ENCODE data around the gene ERMAP. TPM values are rescaled to one million over a fixed set of nuclear protein-coding genes. Genes with fewer than 3 reads are reported as not detected.

The ERMAP gene
- total and polyA plus RNA-seq, 10 of the 15 experiments (the other 5 are each of a cell fraction or from before 2014, with no cell fraction given): 1.4 to 6.8 (median 4.1) TPM

DNA sequence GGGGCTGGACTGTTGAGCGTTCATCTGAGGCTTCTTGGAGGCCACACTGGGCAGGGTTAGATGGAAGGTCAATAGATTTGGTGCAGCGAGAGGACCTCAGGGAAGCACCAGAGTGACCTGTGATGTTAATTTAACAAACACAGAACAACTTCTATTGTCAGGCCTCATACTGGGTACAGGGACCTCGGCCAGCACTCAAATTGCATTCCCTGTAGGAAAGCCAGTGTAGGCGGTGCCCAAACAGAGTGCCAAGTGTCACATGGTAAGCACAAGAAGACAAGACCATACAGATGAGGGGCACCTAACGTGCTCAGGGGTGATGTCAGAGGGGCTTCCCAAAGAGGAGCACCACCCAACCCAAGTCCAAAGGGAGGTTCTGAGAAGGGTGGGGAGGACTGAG, 30.8 kb upstream of the ERMAP start:
- peaks cover 0 to 4% of the 10 kb centered on the region in 2 experiments; a peak in 1 of 4 replicates for H3K36me3 ChIP-seq (ENCODE audit: control insufficient read depth in 2 of 2, insufficient read depth in 2 of 2, low read length in 1 of 2)
- H3K79me2 ChIP-seq (ENCODE audit: control insufficient read depth, insufficient read depth, low read length): no peaks in the 10 kb centered on the region
- H3K9me3 ChIP-seq (replicated peaks; ENCODE audit: control insufficient read depth, insufficient read depth, low read length): no peaks in the 10 kb centered on the region
- H3K9ac ChIP-seq (ENCODE audit: control insufficient read depth, insufficient read depth, low read length): no peak overlapping the region
- CTCF ChIA-PET: no interaction called here
- no TSS peak for BruUV-seq (replicated peaks)
- WGBS (ENCODE audit: insufficient coverage, insufficient replicate concordance, low lambda C conversion rate, missing lambda C conversion rate): 85% methylated on average over 5 of the region's 5 CpGs
- H3K4me3 ChIP-seq: no peak overlapping the region
- in situ Hi-C loops (cut with MboI): no loop called here
- no peaks in the 10 kb centered on the region; the same call in 1 of the 2 replicates for H4K20me1 ChIP-seq (ENCODE audit: control insufficient read depth, insufficient read depth)
- H3K4me2 ChIP-seq (ENCODE audit: control insufficient read depth, insufficient read depth): no peak overlapping the region
- FAIRE-seq (no peak), DNase-seq (ENCODE audit: low read depth, low spot score) (no peak), ATAC-seq (no peak)
- SMC1A ChIA-PET (ENCODE audit: uncharacterized antibody, unreplicated experiment): no interaction called here
- H3K27me3 ChIP-seq (replicated peaks in 1 of 2; ENCODE audit: control insufficient read depth in 2 of 2, insufficient read depth in 2 of 2, low read length in 1 of 2): no peaks in the 10 kb centered on the region
- peaks cover 3% of the 10 kb centered on the region; the same call in 1 of the 2 replicates for H3K4me1 ChIP-seq (ENCODE audit: control insufficient read depth, insufficient read depth, low read length)
- RAD21 ChIA-PET (ENCODE audit: unreplicated experiment): no interaction called here
- POLR2A ChIA-PET: no interaction called here
- intact Hi-C loops (cut with micrococcal nuclease; ENCODE audit: unreplicated experiment): no loop called here
- no peak overlapping the region for H2AFZ ChIP-seq (ENCODE audit: control insufficient read depth, low read depth, low read length)
- H3K27ac ChIP-seq (ENCODE audit: control insufficient read depth, insufficient read depth): no peak overlapping the region
- TF ChIP-seq BCL11A (IDR thresholded peaks at IDR 0.05; ENCODE audit: low read depth, low read length) (no peak), TBL1XR1 (IDR thresholded peaks at IDR 0.05; ENCODE audit: low read depth, low read length) (no peak), GATAD2B (conservative IDR thresholded peaks at IDR 0.05; ENCODE audit: low read depth) (no peak), RAD51 (IDR thresholded peaks at IDR 0.05) (no peak), NFYB (IDR thresholded peaks at IDR 0.05; ENCODE audit: insufficient read depth, low read depth, low read length) (no peak), TCF3 (IDR thresholded peaks at IDR 0.05; ENCODE audit: borderline replicate concordance, insufficient read depth, low read depth, low read length) (no peak), ZBED1 (IDR thresholded peaks at IDR 0.05; ENCODE audit: borderline replicate concordance) (no peak), YBX1 (IDR thresholded peaks at IDR 0.05) (no peak), BHLHE40 (IDR thresholded peaks at IDR 0.05; ENCODE audit: borderline replicate concordance in 1 of 2, low read depth in 2 of 2, low read length in 1 of 2) (no peak), TCF12 (IDR thresholded peaks at IDR 0.05; ENCODE audit: low read depth, low read length) (no peak), ZNF274 (IDR thresholded peaks at IDR 0.05; ENCODE audit: insufficient read depth, insufficient read length) (no peak), SPI1 (IDR thresholded peaks at IDR 0.05; ENCODE audit: borderline replicate concordance, insufficient read depth, low read depth, low read length) (no peak)
- TF ChIP-seq, protein P1, sequence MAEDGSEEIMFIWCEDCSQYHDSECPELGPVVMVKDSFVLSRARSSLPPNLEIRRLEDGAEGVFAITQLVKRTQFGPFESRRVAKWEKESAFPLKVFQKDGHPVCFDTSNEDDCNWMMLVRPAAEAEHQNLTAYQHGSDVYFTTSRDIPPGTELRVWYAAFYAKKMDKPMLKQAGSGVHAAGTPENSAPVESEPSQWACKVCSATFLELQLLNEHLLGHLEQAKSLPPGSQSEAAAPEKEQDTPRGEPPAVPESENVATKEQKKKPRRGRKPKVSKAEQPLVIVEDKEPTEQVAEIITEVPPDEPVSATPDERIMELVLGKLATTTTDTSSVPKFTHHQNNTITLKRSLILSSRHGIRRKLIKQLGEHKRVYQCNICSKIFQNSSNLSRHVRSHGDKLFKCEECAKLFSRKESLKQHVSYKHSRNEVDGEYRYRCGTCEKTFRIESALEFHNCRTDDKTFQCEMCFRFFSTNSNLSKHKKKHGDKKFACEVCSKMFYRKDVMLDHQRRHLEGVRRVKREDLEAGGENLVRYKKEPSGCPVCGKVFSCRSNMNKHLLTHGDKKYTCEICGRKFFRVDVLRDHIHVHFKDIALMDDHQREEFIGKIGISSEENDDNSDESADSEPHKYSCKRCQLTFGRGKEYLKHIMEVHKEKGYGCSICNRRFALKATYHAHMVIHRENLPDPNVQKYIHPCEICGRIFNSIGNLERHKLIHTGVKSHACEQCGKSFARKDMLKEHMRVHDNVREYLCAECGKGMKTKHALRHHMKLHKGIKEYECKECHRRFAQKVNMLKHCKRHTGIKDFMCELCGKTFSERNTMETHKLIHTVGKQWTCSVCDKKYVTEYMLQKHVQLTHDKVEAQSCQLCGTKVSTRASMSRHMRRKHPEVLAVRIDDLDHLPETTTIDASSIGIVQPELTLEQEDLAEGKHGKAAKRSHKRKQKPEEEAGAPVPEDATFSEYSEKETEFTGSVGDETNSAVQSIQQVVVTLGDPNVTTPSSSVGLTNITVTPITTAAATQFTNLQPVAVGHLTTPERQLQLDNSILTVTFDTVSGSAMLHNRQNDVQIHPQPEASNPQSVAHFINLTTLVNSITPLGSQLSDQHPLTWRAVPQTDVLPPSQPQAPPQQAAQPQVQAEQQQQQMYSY (CRISPR knock-in tag; IDR thresholded peaks at IDR 0.05): no peak
- TF ChIP-seq, protein P2, sequence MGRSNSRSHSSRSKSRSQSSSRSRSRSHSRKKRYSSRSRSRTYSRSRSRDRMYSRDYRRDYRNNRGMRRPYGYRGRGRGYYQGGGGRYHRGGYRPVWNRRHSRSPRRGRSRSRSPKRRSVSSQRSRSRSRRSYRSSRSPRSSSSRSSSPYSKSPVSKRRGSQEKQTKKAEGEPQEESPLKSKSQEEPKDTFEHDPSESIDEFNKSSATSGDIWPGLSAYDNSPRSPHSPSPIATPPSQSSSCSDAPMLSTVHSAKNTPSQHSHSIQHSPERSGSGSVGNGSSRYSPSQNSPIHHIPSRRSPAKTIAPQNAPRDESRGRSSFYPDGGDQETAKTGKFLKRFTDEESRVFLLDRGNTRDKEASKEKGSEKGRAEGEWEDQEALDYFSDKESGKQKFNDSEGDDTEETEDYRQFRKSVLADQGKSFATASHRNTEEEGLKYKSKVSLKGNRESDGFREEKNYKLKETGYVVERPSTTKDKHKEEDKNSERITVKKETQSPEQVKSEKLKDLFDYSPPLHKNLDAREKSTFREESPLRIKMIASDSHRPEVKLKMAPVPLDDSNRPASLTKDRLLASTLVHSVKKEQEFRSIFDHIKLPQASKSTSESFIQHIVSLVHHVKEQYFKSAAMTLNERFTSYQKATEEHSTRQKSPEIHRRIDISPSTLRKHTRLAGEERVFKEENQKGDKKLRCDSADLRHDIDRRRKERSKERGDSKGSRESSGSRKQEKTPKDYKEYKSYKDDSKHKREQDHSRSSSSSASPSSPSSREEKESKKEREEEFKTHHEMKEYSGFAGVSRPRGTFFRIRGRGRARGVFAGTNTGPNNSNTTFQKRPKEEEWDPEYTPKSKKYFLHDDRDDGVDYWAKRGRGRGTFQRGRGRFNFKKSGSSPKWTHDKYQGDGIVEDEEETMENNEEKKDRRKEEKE (IDR thresholded peaks at IDR 0.05): no peak
- TF ChIP-seq, protein P3, sequence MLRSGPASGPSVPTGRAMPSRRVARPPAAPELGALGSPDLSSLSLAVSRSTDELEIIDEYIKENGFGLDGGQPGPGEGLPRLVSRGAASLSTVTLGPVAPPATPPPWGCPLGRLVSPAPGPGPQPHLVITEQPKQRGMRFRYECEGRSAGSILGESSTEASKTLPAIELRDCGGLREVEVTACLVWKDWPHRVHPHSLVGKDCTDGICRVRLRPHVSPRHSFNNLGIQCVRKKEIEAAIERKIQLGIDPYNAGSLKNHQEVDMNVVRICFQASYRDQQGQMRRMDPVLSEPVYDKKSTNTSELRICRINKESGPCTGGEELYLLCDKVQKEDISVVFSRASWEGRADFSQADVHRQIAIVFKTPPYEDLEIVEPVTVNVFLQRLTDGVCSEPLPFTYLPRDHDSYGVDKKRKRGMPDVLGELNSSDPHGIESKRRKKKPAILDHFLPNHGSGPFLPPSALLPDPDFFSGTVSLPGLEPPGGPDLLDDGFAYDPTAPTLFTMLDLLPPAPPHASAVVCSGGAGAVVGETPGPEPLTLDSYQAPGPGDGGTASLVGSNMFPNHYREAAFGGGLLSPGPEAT (IDR thresholded peaks at IDR 0.05; ENCODE audit: low read depth): no peak
- TF ChIP-seq, protein P4, sequence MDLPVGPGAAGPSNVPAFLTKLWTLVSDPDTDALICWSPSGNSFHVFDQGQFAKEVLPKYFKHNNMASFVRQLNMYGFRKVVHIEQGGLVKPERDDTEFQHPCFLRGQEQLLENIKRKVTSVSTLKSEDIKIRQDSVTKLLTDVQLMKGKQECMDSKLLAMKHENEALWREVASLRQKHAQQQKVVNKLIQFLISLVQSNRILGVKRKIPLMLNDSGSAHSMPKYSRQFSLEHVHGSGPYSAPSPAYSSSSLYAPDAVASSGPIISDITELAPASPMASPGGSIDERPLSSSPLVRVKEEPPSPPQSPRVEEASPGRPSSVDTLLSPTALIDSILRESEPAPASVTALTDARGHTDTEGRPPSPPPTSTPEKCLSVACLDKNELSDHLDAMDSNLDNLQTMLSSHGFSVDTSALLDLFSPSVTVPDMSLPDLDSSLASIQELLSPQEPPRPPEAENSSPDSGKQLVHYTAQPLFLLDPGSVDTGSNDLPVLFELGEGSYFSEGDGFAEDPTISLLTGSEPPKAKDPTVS (IDR thresholded peaks at IDR 0.05; ENCODE audit: low read depth, low read length): no peak
